ENCODE measurements around the gene CCDC30.
"Not testable (repeated sequence)": the region's sequence is repeated elsewhere in the genome, so short reads cannot be mapped to it uniquely, and the experiment has no call there.

Gene CCDC30

DNA sequence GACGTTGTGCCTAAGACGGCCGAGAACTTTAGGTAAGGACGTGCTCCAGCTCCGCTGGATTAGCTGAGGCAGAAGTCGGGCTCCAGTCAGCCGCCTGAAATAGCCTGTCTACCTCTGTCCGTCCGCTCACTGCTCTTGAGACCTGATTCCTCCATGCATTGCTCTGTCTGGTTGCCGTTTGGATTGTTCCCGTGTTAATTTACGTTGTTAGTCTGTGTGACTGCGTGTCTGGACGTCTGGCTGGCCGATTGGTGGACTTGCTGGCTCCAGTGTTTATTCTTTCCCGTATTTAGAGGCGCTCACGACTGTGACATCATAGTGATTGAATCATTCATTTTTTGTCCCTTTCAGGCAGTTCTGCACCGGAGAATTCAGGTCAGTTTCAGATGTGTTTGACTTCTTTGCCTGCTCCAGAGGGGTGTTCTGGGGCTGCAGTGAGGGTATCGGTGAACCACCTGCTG, 195.8 kb downstream of the CCDC30 start:
- DNase-seq = peak; percentile 11 to 37 (median 27)

DNA sequence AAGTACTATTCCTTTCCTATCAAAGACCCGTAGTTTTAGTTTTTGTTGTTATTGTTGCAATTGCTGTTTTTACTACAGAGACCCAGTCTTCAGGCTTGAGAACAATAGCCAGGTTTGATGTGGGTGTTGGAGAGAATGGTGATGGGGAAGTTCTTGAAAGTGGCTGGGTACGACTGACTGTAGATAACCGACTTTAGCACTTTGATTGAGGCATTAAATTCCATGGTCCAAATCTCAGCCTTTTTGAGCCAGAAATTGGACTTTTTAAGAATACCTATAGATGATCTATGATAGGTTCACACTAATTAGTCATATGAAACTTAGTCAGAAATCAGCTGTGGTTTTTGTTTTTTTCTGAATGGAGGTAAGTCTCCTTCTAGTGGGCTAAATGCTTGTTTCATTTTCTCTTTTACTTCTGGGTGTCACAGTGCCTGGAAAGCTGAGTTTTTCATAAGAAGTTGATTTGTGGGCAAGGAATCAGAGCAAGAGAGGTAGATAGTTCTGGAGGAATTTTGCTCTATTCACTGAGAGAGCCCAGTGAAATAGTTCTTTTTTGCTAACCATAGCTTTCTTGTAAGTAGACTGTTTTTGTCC, 197.9 kb downstream of the CCDC30 start:
- no peak for DNase-seq

GRCh38 chr1:42669936-42670335, 206.8 kb downstream of the CCDC30 start:
- no peak for DNase-seq

DNA sequence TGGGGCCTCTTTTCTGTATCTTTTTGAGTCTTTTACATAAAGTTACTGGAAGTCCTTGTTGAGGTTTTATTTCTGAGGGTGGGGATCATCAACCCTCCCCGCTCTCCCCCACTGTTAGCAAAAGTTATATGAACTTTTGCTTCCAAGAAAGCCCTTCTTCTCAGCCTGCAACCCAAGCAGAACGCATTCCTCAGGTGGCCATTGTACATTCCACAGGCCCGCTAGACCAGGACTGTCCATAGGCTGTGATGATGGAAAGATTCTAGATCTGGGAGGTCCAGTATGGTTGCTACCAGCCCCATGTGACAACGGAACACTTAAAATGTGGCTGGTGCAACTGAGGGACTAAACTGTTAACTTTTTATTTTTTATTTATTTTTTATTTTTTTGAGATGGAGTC, 207.3 kb downstream of the CCDC30 start:
- DNase-seq = no peak

- DNase-seq = no peak
Observed at GRCh38 chr1:42674214-42674613, 211.1 kb downstream of the CCDC30 start.

DNA sequence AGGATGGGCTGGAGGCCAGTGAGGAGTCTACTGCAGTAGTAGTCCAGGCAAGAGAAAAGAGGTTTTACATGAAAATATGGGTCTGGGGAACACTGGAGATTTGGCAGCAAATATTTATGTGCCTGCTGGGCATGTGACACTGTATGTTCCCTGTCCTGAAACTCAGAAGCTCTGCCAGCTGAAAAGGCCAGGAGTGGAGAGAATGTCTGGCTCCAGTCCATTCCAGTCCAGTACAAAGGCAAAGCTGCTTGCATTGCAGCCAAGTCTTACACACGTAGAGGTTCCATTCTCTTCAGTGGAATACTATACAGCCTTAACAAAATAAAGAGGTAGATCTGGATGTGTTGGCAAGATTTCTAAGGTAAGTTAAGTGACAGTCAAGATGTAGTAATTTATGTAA, 211.6 kb downstream of the CCDC30 start:
- no peak for DNase-seq

DNA sequence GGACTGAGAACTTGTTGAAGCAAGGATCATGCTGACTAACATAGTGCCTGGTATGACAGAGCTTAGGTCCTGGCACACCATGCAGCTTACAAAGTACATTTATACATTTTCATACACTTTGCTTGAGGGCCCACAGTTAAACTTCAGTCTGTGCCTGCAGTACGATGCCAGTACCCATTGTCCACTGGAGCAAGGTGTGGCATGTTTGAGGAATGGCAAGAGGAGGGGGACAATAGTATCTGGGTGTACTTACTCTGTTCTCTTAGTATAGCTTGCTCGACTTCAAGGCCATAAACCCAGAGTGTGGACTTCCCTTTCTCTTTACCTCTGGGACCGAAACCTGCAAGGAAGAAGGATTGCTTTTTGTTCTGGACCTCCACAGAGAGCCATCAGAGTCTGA, 212.4 kb downstream of the CCDC30 start:
- no peak for DNase-seq

DNA sequence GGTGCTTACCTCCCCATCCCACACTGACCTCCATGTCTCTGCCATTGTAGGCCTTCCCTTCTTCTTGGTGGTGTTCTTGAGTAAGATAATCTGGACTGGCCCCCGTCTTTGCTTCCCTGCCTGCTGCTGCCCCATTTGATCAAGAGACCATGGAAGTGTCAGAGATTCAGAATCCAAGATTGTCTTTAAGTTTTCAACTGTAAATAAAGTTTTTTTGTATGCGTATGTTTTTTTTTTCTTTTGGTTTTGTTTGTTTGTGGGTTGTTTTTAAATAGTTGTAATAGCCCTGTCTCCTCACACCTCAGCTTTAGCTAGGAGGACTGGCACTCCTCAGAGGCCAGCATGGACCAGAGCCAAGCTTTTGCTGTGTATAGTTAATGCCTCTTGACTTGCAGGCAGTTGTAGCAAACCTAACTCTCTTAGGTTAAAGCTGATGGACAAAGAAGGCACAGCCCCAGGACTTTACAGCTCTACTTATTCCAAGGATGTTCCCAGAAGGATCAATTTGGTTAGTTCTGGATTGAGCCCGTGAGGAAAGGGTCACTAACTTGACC, 213.5 kb downstream of the CCDC30 start:
- no peak for DNase-seq

DNA sequence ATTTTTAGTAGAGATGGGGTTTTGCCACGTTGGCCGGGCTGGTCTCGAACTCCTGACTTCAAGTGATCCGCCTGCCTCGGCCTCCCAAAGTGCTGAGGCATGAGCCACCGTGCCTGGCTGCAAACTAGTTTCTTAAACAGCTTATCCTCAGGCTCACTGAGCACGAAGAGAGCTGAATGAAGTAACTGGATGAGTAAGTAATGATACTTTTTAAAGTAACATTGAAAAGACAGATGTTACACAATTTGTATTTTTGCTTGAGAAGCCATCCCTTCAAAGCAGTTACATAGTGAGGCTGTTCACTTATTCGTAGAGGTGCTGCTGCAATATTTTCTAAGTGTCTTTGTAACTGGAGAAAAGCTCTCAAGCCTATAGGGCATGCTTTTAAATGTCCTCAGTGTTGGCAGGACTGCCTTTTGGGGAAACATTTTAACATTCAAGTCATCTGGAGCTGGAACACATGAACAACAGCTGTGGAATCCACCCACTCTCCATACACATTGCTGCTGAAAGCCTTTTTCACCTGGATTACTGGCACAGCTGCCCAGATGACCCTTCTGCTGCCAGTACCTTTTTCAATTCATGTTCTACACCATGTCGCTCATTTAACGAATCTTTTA, 216.4 kb downstream of the CCDC30 start:
- peak in 1 of 3 donors; percentile 10 for DNase-seq

- DNase-seq = no peak
Observed at GRCh38 chr1:42680055-42680454, 217.0 kb downstream of the CCDC30 start.

- DNase-seq = peak in 2 of 3 donors; percentile 21 to 27
Observed at GRCh38 chr1:42680921-42681683, 218.0 kb downstream of the CCDC30 start.

DNA sequence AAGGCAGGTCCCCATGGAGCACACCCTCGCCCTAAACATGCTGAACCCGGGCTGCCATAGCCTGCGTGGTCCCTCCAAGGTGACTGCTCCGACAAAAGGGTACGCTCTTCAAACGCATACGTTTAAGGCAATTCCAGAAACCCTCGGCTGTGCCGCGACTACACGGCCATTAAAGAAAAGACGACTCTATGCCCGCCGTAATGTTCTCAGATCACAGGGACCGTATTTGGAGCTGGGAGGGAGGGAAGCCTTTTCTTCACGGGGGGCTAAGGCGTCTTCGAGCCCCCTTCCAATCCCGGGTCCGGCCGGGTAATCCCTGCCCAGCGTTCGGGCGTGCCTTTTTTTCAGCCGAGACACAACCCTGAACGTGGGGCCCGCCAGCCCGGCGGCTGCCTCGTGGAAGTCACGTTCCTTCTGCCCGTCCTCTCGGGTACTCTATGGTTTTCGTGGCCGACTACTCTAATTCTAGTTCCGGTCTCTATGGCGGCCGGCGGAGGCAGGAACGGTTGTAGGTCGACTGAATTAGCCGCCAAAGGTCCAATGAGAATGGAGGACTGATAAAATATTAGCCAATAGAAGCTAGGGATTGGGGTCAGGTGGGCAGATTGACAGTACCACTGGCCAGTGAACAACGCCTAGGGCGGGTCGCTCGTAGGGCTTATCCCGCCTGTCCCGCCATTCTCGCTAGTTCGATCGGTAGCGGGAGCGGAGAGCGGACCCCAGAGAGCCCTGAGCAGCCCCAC, 218.8 kb downstream of the CCDC30 start, which contains the start of gene YBX1:
YBX1 (plus strand) TSS at position 678 of the 743 bp plus-strand sequence. CDS start 148 bp downstream, outside the sequence.
- peak; percentile 96 to 99 (median 99) for DNase-seq

GRCh38 chr1:42682484-42682738, 219.3 kb downstream of the CCDC30 start:
- DNase-seq = not testable (repeated sequence)

DNA sequence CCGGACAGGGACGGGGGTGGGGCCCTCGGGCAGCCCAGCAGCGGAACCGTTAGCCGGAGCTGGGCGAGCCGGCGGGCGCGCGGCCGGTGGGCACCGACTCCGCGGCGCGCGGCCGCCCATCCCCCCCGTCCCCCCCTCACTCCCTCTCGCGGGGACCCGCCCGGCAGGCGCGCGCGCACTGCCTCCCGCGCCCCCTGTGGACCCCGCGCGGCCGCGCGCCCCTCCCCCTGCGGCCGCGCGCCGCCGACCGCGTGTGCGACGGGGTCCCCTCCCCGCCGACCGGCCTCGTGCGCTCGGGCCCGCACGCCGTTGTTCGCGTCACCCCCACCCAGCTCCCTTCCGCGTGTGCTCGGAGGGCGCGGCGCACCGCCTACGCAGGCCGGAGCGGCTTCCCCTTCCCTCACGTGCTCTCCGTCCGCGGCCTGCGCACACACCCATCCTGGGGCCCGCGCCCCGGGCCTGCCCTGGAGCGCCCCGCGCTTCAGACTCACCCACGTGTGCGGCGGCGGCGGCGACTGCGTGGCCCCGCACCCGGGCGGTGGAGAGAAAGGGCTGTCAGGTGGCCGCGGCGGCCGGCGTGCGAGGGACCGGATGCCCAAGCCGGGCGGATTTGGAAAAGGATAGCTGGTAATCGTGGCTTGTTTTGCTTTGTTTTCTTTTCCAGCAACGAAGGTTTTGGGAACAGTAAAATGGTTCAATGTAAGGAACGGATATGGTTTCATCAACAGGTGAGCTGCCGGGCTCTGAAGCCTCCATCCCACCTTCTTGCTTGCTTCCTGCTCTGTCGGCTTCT, 219.8 kb downstream of the CCDC30 start:
- peak; percentile 91 to 96 (median 94) for DNase-seq

DNA sequence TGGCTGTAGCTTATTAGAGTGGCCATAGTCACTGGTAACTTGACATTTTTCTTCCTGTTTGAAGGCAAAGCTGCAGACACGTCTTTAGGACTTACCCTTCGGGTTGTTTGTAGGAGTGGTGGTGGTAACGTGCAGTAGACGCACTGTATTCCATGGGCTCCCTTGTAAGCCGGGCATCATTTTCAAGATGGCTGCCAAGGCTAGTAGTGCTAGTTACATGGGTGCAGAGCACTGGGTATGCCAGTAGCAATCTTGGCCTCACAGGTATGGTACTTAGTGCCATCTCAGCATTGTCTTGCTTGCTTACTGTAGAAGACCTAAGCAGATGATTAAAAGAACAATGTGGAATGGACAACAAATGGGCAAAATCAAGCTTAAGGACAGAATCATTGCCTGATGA, 221.1 kb downstream of the CCDC30 start:
- DNase-seq = no peak

- no peak for DNase-seq
Observed at GRCh38 chr1:42686418-42686817, 223.3 kb downstream of the CCDC30 start.

DNA sequence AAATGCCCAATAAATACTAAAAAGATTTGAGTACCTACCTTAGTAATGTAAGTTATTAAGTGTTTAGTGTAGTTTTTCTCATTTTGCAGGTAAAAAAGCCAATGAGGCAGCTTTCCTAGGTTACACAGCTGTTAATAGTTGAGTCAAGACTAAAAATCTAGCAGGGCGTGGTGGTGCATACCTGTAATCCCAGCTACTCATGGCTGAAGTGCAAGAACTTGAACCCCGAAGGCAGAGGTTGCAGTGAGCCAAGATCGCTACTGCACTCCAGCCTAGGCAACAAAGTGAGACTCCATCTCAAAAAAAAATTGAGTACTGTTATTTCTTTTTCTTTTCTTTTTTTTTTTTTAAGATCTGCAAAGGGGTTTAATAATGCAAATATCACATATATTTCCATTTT, 226.8 kb downstream of the CCDC30 start:
- DNase-seq = no peak

GRCh38 chr1:42690477-42691156, 227.5 kb downstream of the CCDC30 start:
- no peak for DNase-seq

- DNase-seq = no peak
Observed at GRCh38 chr1:42691157-42691498, 228.0 kb downstream of the CCDC30 start.

DNA sequence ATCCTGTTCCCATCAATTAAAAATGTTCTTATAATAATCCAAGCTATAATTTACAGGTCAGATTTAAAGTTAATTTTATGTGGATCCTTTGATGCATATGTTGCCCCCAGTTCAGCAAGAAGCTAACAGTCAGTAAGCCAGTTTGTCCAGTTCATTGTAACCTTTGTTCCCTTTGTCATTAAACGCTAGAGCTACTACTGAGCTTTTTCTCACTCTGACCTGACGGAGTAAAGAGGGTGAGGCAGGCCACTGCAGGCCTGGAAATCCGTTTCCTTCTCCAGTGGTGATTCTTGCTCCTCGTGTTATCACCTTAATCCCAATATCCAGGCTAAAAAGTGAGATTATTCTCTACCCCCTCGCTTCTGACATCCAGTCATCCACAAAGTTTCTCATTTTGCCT, 229.4 kb downstream of the CCDC30 start:
- DNase-seq = no peak

GRCh38 chr1:42692911-42693310, 229.8 kb downstream of the CCDC30 start:
- DNase-seq = no peak
